ENCODE measurements around the gene GALNTL6.
"Not testable (repeated sequence)": the region's sequence is repeated elsewhere in the genome, so short reads cannot be mapped to it uniquely, and the experiment has no call there.

The GALNTL6 gene

DNA sequence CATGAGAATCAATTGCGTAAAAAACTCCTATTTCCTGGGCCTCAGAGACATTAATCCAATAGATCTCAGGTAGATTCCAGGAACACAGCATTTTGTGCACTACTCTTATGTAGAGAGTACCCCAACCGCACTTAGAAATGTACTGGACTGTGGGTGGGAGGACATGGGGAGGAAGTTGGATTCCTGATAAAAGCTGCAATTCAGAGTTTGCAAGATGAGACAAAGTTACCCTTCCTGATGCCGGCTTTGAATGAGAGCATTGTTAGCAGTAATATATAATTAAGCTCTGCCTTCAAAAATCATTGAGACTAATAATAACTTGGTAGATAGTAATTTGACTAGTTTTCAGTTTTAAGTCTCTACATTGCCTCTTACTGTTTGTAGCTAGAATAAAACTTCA is 1032.1 kb downstream of the GALNTL6 start:
- no peak for DNase-seq (ENCODE audit: low read depth in 1 of 2, low spot score in 1 of 2)

DNA sequence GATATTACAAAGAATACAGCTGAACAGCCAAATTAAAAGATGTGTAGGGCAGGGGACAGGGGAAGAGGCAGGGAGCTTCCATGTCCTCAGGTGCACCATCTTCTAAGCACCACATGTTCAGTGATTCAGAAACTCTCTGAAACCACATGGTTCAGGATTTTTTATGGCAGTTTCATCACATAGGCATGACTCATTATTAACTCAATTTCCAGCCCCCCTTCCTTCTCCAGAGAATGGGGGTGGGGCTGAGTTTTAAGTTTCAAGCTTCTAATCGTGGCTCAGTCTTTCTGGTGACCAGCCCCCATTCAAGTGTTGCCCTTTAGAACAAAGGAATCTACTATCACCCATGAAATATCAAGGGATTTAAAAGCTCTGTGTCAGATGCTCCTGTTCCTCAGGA is 1037.6 kb downstream of the GALNTL6 start:
- no peak for DNase-seq (ENCODE audit: low read depth in 1 of 2, low spot score in 1 of 2)

DNA sequence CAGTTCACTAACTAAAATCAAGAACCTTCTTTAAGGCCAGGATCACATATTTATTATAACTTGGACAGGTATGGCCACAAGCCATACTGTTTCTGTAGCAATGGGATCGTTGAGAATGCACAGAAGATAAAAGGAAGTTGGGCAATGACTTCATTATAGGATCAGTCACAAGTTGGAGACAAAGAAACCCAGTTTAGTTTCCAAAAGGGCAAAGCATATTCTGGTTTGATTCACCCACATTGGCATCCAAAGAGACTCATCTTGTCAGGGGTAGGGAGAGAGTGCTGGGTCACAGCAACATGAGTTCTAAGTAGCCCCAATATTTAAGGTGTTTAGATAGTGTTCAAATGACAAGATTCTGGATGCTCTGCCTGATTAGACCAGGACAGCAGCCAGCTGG is 1038.3 kb downstream of the GALNTL6 start:
- no peak for DNase-seq (ENCODE audit: low read depth in 1 of 2, low spot score in 1 of 2)

DNA sequence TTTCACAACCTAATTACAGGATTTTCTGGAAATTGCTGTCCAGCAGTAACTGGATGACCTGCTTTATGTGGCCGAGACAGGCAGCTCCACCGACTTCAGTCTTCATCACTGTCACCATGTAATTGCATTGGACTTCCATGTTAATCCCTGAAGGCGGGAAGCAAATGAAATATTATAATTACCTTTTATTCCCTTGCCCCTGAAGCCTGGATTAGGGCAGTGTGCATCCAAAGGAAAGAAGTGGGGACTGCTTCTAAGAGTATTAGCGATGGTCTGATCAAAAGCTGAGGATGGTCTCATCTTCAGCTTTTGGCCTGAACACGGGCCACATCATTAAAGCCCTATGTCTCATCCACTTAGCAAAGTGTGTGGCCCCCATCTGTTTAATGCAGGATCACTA is 1043.8 kb downstream of the GALNTL6 start:
- no peak for DNase-seq (ENCODE audit: low read depth in 1 of 2, low spot score in 1 of 2)

DNA sequence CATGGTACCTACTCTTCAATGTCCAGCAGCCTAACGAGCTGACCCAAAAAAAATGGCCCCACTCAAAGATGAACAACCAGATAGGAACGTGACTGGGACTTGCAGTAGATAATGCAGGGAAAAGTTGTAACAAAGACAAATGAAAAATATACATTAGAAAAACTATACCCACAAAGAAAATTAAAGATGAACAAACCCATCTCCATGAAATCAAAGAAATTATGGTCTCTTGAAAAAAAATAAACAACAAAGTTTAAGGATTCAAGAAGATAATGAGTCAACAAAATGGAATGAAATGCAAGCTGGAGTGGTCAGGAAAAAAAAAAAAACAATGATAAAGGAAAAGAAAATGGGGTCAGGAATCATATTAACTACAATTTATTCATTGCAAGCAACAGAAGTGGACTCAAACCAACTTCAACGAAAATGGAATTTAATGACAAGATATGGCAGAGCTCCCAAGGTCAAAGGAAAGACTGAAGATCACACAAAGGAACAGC is 1045.6 kb downstream of the GALNTL6 start:
- no peak for DNase-seq (ENCODE audit: low read depth in 1 of 2, low spot score in 1 of 2)

DNA sequence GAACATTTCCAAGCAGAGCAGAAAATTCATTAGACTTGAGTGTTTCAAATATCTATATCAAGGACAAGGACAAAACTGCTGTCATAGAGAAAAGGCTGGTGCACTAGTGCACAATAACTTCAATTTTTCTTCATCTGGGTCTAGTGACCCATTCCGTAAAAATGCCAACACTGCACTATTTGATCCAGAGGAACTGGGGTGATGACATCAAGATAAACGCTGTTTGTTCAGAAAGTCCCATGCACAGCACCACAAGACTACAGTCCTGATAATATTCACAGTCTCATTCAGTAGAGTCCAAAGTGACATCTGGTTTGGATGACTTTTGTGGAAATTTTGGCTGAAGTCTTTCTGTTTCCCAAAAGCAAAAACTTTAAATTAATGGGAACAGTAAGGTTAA is 1051.9 kb downstream of the GALNTL6 start:
- DNase-seq (ENCODE audit: low read depth in 1 of 2, low spot score in 1 of 2), result no peak

DNA sequence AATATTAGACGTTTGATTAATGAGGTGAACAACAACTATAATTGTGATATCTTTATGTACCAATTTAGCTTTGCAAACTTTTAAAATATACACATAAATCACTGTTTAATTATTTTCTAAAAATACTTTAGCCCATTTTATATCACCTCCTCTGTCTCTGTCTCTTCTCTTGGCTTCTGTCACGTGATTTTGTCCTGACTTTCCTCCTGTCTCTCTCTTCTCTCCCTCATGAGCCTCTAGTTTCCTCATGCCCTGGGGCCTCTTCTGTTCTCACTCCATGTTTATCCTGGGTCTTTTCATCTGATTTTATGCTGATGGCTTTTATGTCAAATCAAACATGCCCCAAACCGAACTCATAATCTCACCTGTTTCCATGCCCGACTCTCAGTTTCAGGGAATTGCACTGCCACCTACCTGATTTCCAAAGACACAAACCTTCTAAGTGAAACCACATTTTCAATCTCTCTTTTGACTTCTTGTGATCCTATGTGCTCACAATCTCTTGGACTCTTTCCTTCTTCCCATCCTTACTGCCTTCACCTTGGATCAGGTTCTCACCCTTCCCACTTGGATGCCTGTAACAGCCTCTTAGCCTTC is 1052.4 kb downstream of the GALNTL6 start:
- no peak for DNase-seq (ENCODE audit: low read depth in 1 of 2, low spot score in 1 of 2)

DNA sequence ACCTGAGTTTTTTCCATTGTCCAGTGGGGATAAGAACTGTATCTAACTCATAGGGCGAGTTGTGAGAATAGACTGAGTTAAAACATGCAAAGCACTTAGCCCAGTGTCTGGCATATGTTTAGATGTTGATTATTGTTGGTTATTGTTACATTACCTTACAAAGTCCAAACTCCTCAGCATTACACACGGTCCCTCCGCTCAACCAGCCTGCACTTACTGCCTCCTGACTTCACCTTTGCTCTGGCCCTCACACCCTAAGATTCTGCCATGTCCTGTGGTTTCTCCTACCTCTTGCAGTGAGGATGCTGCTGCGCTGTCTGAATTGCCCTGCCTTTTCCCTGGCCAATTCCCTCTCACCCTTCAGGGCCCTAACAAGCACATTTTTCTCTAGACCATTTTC is 1053.2 kb downstream of the GALNTL6 start:
- no peak for DNase-seq (ENCODE audit: low read depth in 1 of 2, low spot score in 1 of 2)

DNA sequence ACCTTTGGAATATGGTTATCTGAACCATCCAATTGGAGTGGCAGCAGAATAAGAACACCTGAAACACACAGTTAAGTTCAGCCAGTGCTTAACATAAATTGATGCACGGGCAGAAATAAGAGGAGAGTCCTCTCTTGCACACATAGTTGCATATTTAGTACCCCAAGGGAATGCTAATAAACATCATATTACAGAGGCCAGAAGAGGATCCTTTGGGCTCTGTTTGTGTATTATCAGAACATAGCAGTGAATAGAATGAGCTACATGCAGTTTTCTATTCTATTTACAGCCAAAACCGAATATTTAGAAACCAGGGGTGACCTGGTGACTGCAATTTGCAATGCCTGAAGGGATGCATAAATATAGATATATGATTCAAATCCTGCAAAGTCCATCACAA is 1054.6 kb downstream of the GALNTL6 start:
- no peak for DNase-seq (ENCODE audit: low read depth in 1 of 2, low spot score in 1 of 2)

DNA sequence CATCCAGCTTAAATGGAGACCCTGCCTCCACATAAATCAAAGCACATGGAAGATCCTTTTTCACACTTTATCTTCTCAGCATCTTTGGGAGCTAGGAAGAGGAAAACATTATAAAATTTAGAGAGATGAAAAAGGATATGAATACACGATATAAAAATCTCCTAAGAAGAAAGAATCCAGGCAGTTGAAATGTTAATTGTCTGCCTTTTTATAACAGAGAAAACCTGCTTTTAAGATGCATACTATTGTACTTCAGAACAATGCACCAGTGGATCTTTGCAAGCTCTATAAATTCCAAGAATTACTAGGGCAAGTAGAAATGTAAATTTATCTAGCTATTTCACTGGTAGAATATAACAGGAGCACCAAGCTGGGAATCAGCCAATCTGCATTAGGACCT is 1055.1 kb downstream of the GALNTL6 start:
- DNase-seq (ENCODE audit: low read depth in 1 of 2, low spot score in 1 of 2), result no peak

DNA sequence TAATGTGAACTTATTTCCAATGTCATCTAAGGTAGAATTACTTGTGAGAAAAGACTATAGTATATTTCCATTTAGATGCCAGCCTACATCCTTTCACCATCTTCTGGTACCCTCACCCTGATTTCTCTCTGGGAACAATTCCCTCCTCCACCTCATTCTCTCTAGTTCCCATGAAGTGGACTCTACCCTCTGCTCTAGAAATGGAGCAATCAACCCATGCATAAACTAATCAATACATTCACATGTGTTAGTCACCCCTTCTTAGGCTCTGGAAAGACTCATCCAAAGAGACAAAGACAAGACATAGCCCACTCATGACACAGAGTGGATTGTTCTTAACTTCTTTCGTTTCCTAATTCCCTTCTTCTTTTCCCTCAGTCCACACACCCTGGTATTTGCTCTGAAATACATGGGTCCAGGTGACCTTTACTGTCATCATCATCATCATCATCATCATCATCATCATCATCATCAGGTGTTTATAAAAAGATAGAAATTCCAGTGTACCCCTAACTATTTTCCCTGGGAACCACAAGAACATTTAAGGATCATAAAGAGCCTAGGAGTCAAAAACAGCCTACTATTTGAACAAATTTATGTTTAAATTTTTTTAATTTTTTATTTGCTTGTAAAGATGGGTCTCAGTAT is 1056.5 kb downstream of the GALNTL6 start:
- no peak for DNase-seq (ENCODE audit: low read depth in 1 of 2, low spot score in 1 of 2)

DNA sequence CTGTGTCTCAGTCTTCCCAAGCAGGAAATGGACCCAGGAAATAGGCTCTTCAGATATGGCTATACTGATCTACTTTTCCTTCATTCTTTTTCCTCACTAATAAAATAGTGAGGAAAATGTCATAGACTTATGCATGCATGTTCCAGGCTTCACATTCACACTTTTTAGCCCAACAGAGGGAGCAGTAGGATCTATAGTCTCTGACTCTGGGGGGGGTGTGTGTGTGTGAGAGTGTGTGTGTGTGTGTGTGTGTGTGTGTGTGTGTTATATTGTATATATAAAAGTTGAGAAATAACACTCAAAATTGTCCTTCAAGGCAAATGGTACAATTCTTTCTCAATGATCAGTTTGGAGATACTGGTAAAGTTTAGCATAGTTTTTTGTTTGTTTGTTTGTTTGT is 1058.2 kb downstream of the GALNTL6 start:
- no peak for DNase-seq (ENCODE audit: low read depth in 1 of 2, low spot score in 1 of 2)

DNA sequence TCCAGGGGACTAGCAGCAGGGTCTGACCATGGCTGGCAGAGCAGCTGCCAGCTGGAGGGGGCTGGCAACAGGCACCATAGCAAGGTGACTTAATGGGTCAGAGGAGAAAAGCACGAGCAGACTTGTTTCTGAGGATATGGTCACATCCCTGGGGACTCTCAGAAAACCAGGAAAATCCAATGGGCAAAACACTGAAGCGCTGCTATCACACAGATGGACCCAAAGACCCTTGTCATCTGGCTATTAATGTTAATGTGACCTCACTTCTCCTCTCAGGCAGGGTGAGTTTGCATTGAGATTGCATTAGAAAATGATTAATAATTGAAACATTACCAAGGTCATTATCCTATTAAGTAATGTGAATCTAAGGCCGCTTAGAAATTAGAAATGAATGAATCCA is 1061.7 kb downstream of the GALNTL6 start:
- DNase-seq (ENCODE audit: low read depth in 1 of 2, low spot score in 1 of 2), result no peak

DNA sequence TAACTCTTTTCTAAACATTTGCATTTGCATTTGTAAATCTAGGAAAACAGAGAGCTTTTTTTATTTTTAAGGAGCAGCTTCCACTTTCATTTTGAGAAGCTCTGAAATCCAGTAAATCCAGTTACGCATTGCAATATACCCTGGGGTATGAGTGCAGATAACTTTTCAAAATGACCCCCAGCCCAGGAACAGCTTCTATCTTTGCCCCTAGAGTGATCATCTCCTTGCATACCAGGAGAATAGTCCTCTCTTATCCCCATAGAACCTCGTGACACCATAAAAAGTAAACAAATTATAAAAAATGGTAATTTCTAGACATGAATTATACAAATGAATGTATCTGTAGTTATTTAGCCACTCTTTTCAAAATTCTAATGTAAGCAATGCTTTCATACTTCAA is 1063.2 kb downstream of the GALNTL6 start:
- no peak for DNase-seq (ENCODE audit: low read depth in 1 of 2, low spot score in 1 of 2)

DNA sequence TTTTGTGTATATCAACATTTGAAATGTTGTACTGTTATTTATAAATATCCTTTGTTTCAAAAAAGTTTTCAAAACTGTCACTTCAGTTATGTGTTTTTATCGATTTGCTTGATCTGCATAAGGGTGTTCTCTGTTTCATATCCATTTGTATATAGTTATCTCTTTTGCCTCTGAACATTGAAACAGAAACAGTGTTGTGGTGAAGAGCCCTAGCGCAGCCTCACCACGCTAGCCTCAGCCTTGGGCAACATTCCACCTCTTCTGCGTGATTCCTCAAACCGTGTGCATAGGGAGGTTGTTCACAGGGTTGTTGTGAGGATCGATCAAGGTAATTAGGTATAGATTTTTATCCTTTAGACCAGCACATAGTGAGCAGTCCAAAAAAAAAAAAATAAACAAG is 1068.4 kb downstream of the GALNTL6 start:
- no peak for DNase-seq (ENCODE audit: low read depth in 1 of 2, low spot score in 1 of 2)

DNA sequence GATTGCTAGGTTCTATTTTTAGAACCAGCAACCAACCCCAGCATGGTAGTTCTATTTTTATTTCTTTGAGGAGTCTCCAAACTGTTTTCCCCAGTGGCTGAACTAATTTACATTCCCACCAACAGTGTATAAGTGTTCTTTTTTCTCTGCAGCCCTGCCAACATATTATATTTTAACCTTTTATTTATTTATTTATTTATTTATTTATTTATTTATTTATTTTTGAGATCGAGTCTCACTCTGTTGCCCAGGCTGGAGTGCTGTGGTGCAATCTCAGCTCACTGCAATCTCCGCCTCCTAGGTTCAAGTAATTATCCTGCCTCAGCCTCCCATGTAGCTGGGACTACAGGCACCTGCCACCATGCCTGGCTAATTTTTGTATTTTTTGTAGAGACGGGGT is 1074.2 kb downstream of the GALNTL6 start:
- DNase-seq (ENCODE audit: low read depth in 1 of 2, low spot score in 1 of 2), result not testable (repeated sequence)

DNA sequence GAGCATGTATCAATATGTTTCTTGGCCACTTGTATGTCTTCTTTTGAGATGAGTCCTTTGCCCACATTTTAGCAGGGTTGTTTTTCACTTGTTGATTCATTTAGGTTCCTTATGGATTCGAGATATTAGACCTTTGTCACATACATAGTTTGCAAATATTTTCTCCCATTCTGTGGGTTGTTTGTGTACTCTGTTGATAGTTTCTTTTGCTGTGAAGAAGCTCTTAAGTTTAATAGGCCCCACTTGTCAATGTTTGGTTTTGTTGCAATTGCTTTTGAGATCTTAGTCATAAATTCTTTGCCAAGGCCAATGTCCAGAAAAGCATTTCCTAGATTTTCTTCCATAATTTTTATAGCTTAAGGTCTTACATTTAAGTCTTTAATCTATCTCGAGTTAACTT is 1074.8 kb downstream of the GALNTL6 start:
- DNase-seq (ENCODE audit: low read depth in 1 of 2, low spot score in 1 of 2), result no peak

DNA sequence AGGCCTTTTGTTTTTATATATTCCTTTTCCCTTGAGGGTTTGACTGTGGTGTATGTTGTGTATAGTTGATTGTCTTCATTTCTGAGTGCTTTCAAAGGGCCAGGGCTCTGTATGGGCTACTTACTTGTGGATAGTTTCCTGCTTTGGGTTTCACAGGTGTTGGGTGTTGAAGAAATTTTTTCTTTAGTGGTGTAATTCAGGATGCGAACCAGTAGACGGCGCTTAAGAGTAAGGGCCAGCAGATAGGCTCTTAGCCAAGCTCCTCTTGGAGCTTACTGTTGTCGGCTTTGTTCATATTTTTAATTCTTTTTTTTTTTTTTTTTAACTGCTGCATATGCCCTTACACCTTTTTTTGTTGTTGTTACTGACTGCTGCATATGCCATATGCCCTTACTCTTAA is 1079.1 kb downstream of the GALNTL6 start:
- DNase-seq (ENCODE audit: low read depth in 1 of 2, low spot score in 1 of 2), result no peak

DNA sequence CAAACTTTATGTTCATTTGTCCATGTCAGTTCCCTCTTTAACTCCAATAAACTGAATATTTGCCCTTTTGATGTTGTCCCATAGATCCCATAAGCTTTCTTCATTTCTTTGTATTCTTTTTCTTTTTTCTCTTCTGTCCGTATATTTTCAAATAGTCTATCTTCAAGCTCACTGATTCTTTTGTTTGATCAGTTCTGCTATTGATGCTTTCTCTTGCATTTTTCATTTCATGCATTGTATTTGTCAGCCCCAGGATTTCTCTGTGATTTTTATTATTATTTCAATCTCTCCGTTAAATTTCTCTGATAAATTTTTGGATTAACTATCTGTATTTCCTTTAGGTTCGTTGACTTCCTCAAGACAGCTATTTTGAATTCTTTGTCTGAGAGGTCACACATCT is 1082.5 kb downstream of the GALNTL6 start:
- DNase-seq (ENCODE audit: low read depth in 1 of 2, low spot score in 1 of 2), result no peak

DNA sequence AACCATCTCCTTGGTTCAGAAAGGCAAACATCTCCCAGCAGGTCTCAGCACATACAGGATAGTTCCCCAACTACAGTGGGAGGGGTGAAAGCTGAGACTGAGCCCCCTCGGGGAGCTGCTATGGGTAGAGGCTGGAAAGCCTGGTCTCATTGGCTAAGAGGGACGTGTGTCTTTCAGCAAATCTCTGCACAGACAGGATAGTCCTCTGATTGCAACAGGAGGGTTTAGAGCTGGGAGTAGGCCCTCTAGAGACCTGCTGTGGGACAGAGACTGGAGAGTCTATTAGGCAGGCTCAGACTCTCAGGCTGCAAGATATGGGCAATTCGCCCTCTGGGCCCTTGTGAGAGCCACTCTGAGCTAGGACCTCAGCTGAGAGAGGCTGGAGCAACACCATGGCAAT is 1083.8 kb downstream of the GALNTL6 start:
- DNase-seq (ENCODE audit: low read depth in 1 of 2, low spot score in 1 of 2), result no peak

DNA sequence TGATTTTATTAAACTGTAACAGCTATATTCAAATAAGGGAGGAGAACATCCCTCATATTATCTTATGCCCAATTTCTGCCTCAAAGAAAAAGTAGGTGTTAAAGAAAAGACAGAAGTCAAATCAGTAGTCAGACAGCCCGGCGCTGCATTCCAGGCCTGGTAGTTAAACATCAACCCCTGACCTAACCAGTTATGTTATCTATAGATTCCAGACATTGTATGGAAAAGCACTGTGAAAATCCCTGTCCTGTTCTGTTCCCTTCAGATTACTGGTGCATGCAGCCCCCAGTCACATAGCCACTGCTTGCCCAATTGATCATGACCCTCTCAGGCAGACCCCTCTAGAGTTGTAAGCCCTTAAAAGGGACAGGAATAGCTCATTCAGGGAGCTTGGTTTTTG is 1085.5 kb downstream of the GALNTL6 start:
- no peak for DNase-seq (ENCODE audit: low read depth in 1 of 2, low spot score in 1 of 2)

DNA sequence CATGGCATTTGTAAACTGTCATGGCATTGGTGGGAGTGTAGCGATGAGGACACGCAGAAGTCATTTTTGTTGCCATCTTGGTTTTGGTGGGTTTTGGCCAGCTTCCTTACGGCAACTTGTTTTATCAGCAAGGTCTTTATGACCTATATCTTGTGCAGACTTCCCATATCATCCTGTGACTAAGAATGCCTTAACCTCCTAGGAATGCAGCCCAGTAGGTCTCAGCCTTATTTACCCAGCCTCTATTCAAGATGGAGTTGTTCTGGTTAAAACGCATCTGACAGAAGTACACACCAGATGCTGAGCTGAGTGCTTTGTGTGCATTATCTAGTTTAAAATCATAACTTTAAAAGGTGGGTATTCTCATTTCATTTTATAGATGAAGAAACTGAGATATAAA is 1086.7 kb downstream of the GALNTL6 start:
- no peak for DNase-seq (ENCODE audit: low read depth in 1 of 2, low spot score in 1 of 2)

DNA sequence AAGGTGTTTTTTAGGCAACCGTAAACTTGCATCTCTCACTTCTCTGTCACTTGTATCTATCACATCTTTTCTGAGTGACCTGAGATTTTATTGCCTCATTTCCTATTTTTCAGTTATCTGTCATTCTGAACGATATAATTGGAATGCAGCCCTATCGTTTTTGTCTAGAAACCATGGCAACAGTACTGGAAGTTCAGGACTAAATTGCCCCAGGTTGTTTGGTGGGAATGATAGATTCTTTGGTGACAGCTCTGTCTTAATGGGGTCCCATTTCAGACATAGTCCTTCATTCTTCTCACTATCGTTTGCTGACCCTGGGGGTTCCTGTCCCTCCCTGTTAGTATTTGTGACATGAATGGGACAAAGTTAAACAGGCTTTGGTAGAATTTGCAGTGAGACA is 1087.7 kb downstream of the GALNTL6 start:
- DNase-seq (ENCODE audit: low read depth in 1 of 2, low spot score in 1 of 2), result no peak
